ENCODE data around the gene RBBP8NL.

- TF ChIP-seq CTCF (IDR thresholded peaks at IDR 0.05; ENCODE audit: insufficient read depth, low read length, poor library complexity, severe bottlenecking) (no peak), EZH2phosphoT487 (conservative IDR thresholded peaks at IDR 0.05; ENCODE audit: low read length) (no peak)
These were observed 42.0 kb upstream of the RBBP8NL start for GRCh38 chr20:62469352-62469751.
